Right lobe of liver (tissue), 4 donors: ENCODE measurements around the gene UBXN1.

ENCODE experiments used
- POLR2A ChIP-seq: fragments of 450-650 bp; IDR thresholded peaks from one replicate; pipeline ENCODE4 v1.6.1; 2017; ENCODE audit warnings: antibody characterized with exemption, mild to moderate bottlenecking
- TF ChIP-seq, protein P1 (sequence below), 4 donors: fragments of 200-600 bp in 3 of 4; fragments of 450-650 bp in 1 of 4; IDR thresholded peaks; one replicate each; pipeline versions ENCODE4 v1.5.1 to v1.8.0; 2016 to 2022; ENCODE audit warnings: antibody characterized with exemption in 4 of 4, mild to moderate bottlenecking in 2 of 4
- donor health status: DM: no; HTN: no; CAD: no.
- donor health status: DM: no; HTN: no; CAD: no.
- donor health status: DM: no; HTN: yes; CAD: no.

DNA sequence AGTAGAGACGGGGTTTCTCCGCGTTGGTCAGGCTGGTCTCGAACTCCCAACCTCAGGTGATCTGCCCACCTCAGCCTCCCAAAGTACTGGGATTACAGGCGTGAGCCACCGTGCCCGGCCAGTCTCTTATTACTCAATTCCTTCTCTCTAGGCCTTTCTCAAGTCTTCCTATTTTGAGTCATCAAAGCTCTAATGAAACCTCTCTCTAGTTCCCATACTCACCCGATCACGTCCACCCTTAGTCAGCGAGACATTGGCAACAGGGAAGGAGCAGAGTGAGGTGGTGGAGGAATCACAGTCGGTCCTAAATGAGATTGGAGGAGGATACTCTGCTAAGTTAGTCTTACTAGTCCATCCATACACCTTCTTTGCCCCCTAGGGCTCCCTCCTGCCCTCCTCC lies 23.4 kb upstream of the UBXN1 start:
- TF ChIP-seq POLR2A: no peak
- TF ChIP-seq, protein P1, sequence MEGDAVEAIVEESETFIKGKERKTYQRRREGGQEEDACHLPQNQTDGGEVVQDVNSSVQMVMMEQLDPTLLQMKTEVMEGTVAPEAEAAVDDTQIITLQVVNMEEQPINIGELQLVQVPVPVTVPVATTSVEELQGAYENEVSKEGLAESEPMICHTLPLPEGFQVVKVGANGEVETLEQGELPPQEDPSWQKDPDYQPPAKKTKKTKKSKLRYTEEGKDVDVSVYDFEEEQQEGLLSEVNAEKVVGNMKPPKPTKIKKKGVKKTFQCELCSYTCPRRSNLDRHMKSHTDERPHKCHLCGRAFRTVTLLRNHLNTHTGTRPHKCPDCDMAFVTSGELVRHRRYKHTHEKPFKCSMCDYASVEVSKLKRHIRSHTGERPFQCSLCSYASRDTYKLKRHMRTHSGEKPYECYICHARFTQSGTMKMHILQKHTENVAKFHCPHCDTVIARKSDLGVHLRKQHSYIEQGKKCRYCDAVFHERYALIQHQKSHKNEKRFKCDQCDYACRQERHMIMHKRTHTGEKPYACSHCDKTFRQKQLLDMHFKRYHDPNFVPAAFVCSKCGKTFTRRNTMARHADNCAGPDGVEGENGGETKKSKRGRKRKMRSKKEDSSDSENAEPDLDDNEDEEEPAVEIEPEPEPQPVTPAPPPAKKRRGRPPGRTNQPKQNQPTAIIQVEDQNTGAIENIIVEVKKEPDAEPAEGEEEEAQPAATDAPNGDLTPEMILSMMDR (IDR thresholded peaks at IDR 0.05): no peak
